HG02870 (cell line): Measurements from ENCODE around the gene CLPSL1.

Experiments
- ATAC-seq: cut with Tn5 transposase; IDR thresholded peaks from one replicate; pipeline ENCODE4 v1.9.1; 2021; ENCODE audit warnings: mild to moderate bottlenecking, moderate library complexity; ENCODE audit not compliant: unreplicated experiment

CLPSL1 gene

DNA sequence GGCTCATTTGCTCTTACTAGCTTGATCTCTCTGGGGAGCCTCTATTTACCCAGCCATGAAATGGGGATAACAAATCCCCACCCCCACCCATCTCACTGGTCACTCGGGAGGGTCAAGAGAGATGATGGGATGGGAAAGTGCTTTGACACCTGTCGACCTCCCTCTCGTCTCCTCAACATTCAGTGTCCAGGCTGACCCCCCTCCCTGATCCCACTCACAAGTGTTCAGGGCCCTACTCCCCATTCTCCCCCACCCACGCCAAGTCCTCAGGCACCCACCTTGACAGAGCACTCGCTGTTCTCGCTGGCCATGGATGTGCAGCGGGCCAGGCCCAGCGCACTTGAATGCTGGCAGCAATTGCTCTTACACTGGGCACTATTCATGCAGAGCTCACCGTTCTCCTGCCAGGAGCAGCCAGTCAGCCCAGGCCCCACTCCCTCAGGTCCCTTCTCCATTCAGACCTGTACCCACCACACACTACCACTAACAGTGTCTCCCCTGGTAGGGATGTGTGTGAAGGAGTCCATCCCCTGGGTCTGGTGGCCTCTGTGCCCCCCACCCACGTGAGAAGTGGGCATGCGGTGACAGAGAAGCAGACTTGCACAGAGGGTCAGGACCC lies 14.7 kb downstream of the CLPSL1 start:
- ATAC-seq = no peak

DNA sequence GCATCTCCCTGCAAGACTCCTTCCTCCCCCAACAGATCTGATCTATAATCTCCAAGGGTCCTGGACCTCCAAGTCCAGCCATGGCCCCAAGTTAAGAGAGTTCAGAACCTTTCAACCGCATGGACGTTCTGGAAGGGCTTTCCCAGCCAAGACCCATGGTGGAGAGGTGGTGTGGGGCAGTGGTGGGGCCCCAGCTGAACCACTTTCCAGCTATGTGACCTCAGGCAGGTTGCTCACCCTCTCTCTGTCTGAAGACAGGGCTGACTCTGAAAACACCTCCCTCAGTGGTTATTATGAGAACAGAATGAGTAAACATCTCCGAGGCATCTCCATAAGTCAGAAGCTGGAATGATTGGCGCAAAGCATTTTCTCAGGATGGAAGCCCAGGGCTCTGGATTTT lies 15.4 kb downstream of the CLPSL1 start:
- no peak for ATAC-seq

DNA sequence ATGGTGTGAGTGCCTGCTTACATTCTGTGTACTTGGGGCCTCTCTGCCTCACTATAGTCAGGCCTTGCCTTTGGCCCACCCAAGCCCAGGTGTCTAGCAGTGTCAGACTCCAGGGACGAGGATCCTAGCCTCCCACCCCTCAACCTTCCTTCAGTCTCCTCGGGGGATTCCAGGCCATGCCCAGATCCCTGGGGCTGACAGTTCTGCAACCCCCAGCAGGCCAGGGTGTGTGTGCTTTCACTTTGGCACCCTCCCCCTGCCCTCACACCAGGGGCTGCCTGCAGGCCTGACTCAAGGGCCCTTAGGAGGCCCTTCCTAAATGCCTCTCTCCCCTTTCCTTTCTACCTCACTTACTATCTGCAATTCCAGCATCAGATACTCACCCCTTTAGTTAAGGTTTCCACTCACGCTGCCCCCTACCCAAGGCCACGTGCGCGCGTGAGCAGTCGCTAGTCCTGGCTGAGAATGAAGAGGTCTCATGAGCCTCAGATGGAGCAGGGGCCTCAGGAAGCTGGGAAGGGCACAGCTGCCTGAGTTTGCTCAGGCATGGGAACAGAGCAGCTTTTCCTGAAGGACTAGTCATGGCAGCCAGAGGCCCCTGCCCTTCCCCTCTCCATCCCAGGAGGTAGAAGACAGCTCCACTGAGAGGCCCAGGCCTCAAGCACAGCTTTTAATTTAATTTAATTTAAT lies 17.2 kb downstream of the CLPSL1 start:
- no peak for ATAC-seq

DNA sequence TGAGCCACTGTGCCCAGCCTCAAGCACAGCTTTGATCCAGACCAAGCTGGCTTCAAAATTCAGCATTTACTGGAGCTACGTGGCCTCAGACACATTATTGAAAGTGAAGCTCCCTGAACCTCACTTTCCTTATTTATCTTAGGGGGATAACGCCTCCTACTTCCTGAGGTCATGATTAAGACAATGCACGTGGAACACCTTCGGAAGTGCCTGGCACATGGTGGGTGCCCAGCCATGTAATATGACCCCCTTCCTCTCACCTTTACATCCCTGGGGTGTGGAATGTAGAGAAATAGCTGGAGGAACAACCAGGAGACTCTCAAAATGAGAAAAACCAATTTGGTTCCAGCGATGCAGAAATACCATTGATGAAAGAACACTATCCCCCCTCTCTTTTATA lies 17.9 kb downstream of the CLPSL1 start:
- no peak for ATAC-seq

DNA sequence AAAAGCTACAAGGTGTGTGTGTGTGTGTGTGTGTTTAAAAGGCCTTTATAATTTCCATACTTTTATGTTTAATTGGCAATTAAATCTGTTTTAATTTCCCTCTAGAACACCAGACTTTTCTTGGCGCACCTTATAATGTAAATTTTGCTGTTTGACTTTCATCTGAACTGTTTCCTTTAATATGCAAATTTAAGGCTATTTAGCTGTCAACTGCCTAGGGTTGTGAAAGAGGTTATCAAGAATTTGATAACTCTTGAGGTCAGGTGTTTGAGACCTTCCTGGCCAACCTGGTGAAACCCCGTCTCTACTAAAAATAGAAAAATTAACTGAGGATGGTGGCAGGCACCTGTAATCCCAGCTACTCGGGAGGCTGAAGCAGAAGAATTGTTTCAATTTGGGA lies 20.3 kb downstream of the CLPSL1 start:
- ATAC-seq = no peak

DNA sequence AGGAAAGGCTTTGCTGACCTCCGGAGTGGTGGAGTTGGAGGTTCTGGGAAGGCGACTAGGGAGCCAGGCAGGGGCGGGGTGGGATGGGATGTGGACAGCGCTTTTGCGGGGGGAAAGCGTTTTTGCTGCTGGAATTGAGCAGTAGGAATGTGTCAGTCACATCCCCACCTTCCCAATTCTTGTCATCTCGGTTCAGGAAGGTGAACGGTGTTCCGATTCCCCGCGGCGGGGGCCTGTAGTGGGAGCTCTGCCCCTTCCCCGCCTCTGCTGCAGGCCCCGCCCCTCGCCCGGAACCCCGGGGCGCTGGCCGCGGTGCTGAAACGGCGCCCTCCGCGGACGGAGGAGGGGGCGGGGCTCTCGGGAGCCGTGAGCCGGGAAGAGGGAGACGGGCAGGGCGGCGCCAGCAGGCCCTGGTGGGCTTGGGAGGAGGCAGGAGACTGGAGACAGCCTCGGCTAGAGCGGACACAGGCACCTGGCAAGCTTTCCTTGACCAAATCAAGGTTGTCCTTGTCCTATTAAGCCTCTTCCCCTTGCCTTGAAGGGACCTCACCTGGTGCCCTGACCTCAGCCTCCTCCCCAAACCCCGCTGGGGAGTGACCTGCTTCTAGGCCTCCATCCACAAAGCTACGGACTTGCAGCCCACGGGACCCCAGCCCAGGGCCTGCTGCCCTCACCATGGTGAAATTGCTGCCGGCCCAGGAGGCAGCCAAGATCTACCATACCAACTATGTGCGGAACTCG lies 24.3 kb downstream of the CLPSL1 start, which contains the start of gene LHFPL5:
TSS of gene LHFPL5 (plus strand) at position 357 of the 741 bp plus-strand sequence. CDS start at position 676, 319 bp downstream.
- ATAC-seq = no peak

DNA sequence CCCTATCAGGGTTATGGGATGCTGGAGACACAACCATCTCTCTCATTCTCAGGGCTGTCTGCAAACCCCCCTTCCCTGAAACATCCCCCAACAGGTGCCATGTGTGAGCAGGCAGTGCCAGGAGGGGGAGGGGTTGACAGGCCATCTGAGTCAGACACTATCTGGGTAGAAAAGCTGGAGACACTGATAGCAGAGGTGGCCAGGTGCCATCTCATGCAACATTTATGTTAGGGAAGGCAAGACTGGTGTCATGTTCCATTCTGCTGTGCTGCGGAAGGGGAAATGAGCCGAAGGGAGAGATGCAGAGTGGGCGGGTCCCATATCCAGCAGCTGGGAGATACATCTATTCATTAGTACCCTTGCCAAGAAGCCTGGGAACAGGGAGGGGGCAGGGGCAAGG lies 27.9 kb downstream of the CLPSL1 start:
- ATAC-seq = no peak

DNA sequence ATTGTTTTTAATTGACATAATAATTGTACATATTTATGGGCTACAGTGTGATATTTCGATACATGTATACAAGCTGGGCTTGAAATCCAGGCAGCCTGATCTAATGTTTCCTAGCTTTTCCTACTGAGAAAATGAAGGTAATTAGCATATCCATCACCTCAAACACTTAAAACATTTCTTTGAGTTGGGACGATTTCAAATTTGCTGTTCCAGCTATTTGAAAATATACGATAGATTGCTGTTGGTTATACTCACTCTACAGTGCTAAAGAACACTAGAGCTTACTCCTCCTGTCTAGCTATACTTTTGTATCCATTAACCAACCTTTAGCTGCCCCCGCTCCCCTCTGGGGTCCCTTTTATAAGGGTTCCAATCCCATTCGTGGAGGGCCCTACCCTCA lies 29.0 kb downstream of the CLPSL1 start:
- no peak for ATAC-seq

DNA sequence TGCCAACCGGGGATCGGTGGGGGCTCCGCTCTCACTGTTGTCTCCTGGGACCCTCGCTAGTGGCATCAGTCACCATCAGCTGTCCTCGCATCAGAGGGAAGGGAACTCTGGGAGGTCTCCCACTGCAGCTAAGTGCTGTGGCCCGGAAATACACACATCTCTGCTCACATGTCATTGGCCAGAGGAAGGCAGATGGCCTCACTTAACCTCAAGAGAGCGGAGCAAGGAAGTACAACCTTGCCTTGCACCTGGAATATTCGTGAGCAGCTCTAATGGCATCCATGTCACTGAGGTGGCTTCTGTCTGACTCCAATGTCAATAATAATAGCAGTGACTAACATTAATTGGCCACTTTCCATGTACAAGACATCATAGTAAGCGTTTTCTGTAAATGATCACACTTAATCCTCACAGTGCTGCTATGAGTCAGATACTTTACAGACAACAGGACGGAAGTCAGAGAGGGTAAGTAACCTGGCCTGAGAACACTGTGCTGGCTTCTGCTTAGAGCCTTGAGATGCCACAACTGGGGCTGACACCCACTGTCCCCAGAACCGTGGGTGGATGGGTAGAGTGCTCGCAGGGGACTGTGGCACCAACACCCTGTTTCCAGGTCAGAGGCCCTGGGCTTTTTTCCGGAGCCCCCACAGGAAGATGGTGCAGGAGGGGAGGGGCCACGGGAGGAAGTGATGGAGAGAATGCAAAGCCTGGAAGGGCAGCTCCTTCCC lies 30.3 kb downstream of the CLPSL1 start:
- no peak for ATAC-seq

DNA sequence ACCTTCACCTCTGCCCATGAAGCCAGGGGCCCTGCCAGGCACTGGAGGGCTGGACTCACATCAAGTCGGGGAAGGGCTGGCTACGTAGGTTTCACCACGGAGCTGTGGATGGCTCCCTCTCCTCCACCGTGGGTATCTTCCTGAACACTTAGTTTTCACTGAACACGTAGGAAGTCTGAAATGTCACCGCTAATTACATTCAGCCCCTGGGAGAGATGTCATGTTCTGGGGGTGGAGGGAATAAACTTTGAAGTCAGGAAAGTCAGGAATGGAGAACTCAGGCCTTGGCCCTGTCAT lies 30.8 kb downstream of the CLPSL1 start:
- no peak for ATAC-seq

DNA sequence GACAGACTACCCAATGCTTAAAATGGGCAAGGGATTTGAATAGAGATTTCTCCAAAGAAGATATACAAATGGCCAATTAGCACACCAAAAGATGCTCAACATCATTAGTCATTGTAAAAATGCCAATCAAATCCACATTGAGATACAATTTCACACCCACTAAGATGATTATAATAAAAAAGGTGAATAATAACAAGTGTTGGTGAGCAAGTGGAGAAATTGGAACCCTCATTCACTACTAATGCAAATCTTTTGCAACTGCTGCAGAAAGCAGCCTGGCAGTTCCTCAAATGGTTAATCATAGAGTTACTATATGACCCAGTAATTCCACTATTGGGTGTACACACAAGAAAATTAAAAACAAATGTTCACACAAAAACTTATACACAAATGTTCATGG lies 36.7 kb downstream of the CLPSL1 start:
- ATAC-seq = no peak

DNA sequence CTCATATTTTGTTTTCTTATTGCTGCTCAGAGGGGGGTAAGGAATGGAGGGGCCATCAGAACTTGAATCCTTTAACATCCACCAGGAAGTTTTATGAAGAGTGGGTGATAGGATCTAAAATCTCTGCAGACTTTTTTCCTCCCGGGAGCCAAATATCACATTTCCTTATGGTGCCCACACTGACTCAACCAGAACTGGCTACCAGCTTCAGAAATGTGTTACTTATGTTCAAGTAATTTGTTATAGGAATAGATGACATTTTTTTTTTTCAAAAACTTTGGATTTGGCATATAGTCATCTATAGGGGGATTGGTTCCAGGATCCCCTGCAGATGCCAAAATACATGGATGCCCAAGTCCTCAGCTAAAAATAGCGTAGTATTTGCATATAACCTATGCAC lies 42.8 kb downstream of the CLPSL1 start:
- ATAC-seq = no peak

DNA sequence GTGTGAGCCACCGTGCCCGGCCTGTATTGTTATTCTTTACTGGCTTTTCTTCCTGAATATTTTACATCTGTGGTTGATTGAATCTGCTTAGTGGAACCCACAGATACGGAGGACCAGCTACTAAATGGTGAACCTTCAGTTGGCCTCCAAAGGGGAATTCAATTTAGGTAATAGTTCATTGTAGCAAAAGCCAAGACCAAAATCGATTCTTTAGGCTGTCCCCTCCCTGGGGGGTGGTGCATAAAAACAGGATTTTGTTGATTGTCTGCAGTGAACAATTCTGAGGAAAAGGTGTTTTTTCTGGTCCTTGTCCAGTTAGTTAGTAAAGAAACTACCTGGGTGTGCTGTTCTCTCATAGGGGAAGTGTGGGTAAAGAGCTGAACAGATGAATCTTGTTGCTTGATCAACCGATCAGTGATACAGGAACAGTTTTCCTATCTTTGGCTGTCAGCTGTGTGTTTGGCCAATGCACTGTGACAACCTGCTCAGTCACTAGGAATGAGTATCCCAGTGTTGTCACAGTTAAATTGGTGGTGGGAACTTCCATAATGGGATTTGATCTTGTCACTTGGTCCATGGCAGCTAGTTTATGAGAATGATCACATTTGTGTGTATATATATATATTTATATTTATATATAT lies 43.9 kb downstream of the CLPSL1 start:
- no peak for ATAC-seq

DNA sequence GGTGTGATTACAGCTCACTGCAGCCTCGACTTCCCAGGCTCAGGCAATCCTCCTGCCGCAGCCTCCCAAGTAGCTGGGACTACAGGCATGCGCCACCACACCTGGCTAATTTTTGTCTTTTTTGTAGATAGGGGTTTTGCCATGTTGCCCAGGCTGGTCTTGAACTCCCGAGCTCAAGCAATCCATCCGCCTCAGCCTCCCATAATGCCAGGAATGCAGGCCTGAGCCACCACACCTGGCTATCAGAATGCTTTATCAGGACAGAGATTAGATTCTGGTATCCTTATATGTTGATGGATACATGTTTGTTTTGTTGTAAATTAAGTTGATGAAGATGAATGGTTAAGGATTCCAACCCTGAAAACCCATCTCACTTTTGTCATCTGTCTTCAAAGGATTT lies 48.5 kb downstream of the CLPSL1 start:
- no peak for ATAC-seq

DNA sequence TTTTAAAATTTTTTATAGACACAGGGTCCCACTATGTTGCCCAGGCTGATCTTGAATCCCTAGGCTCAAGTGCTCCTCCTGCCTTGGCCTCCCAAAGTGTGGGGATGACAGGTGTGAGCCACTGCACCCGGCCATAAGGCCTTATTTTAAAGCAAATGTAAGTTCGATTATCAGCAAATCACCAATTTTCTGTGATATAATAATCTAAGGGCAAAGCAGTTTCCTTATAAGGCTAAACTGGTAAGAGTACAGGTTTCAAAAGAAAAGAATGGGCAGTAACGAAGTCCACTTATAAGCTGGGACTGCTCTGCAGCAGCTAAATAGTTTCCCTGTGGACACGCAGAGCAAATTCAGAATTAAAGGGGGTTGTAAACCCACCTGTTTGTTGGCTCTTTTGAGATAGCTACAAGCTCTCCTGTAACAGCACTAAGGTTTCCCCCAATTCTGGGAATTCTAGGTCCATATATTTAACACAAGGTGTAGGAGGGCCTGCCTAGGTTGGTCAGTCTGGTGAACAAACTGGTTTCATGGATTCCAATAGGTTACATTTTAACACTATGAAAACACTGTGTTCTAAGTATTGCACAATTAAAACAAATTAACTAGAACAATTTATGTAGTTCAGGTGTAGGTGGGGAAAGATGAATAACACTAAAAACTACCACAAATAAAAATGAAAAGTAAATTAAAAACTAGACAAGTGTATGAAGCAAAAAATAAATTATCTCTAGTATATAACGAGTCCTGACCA lies 50.6 kb downstream of the CLPSL1 start:
- ATAC-seq = no peak

DNA sequence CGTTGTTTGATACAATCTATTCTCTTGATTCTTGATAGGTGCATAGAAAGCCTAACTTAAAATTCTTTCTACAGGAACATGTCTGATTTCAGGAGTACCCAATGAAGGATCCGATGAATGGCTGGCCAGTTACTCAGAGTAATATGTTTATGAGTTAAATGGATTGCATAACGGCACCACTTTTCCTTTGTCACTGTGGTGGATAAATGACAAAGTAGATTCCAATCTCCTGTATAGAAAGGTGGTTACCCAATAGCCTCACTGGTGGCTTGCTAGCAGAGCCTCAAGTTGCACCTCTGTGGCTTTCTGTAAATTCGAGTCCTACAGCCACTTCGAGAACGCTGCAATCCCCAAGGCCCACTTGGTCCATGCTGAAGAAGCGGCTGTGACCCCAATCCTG lies 52.7 kb downstream of the CLPSL1 start:
- no peak for ATAC-seq
